ENCODE results near the gene SHROOM1.

The SHROOM1 gene

GRCh38 chr5:132827943-132828673, 2.3 kb downstream of the SHROOM1 start:
- H3K27ac ChIP-seq: no peak overlapping the region
- H3K4me3 ChIP-seq: no peak overlapping the region

GRCh38 chr5:132826424-132827082, 3.9 kb downstream of the SHROOM1 start:
- no peak overlapping the region for H3K27ac ChIP-seq

DNA sequence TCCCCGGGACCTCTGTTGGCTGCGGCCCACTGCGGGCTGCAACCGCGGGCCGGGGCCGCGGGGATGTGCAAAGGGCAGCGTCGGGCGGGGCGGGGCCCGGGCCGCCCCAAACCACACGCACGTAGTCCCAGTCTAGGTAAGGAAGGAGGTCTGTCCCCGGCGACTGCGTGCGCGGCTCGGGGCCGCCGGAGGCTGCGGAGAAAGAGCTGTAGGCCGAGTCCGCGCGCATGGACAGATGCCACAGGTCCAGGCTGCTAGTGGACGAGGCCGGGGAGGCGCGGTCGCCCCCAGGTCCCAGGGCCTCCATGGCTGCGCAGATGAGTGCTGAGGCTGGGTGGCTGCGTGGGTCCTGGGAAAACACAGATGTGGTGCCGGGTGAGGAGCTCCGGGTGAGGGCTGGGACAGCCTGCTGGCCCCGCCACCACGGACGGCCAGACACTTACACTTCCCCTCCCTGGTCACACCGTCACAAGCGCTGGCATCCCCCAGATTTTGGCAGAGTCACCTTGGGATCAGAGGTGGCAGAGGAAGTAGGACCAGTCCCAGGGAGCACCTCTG, 4.5 kb downstream of the SHROOM1 start:
- Histone ChIP-seq H3K27ac (peak overlapping the region in 1 of 21 experiments; percentile 34), H3K4me3 (peak overlapping the region in 5 of 7 experiments; percentile 19 to 33 (median 27))

More at GRCh38 chr5:132826424-132827082, 3.9 kb downstream of the SHROOM1 start:
- no peak overlapping the region for H3K4me3 ChIP-seq

- Histone ChIP-seq H3K27ac (peak overlapping the region in 1 of 21 experiments; percentile 34), H3K4me3 (peak overlapping the region in 6 of 7 experiments; percentile 16 to 33 (median 27))
These were observed 5.2 kb downstream of the SHROOM1 start for GRCh38 chr5:132825033-132825833.

GRCh38 chr5:132824426-132824825, 6.0 kb downstream of the SHROOM1 start:
- Histone ChIP-seq H3K4me3 (no peak overlapping the region), H3K27ac (no peak overlapping the region)

GRCh38 chr5:132823481-132824050, 6.9 kb downstream of the SHROOM1 start:
- Histone ChIP-seq H3K4me3 (peak overlapping the region in 2 of 7 experiments; percentile 5 to 19), H3K27ac (no peak overlapping the region)

GRCh38 chr5:132822650-132823480, 7.6 kb downstream of the SHROOM1 start:
- Histone ChIP-seq H3K4me3 (peak overlapping the region in 4 of 7 experiments; percentile 5 to 22 (median 18)), H3K27ac (no peak overlapping the region)

DNA sequence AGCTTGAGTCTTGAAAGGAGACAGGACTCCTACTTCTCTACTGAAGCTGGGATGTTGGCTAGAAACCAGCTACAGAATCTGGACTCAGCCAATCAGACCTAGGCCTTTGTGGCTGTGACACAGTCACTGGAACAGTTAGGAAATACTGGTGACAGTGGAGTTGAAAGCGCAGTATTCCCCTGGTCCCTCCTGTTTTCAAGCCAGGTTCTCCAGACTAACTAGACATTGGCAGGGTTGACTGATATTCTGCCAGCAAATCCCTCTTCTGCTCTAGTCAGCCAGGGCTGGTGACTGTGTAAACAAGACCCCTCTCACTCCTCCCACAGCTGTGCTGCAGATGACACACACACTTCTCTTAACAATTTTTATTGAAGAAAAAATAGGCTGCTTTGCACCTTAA, 8.7 kb downstream of the SHROOM1 start:
- Histone ChIP-seq H3K4me3 (no peak overlapping the region), H3K27ac (peak overlapping the region in 1 of 21 experiments; percentile 57)

- H3K27ac ChIP-seq: peak overlapping the region in 1 of 21 experiments; percentile 57
- no peak overlapping the region for H3K4me3 ChIP-seq
These were observed 9.1 kb downstream of the SHROOM1 start for GRCh38 chr5:132821350-132821749.

DNA sequence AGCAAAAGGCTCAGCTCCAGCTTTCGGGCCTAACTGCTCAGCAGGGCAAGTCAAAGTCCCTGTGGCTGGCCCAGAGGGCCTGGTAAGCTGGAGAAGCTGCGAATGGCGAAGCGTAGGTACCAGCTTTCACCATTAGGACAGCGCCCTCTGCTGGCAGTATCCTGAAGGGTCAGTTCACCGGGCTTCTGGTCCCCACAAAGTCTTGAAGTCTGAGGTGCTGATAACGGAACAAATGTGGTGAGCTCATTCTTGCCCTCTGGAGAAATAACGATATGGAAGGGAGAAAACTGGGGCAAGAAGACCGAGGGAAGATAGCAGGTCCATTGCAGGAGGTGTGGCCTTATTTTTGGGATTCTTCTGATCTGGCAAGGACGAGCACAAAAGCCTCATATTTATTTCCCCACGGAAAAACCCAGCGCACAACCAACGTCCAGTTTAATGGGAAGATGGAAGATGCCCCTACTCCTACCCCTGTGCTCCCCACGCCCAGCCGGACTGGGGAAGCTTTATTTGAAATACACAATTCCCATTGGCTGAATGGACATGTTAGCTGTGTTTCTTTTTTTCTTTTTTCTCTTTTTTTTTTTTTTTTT, 10.2 kb downstream of the SHROOM1 start:
- H3K4me3 ChIP-seq: peak overlapping the region in 1 of 7 experiments; percentile 25
- H3K27ac ChIP-seq: no peak overlapping the region

DNA sequence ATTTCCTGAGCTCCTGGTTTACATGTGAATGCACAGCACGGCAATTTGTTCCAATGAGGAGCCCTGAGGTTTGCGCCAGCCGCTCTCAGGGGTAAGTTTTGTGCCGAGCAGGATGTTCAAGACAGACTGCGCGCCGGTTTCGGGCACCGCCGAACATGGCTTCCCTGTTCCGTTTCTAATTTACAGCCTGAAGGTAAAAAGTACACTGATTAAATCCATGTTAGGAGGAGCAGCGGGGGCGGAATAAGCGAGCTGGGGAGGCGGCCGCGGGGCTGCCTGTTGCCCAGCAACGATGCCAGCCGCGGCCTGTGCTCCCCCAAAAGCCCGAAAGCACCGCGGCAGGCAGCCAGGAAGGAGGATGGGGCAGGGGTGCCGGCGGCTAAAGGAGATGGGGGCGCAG, 11.0 kb downstream of the SHROOM1 start:
- Histone ChIP-seq H3K27ac (no peak overlapping the region), H3K4me3 (peak overlapping the region in 2 of 7 experiments; percentile 20 to 25)

DNA sequence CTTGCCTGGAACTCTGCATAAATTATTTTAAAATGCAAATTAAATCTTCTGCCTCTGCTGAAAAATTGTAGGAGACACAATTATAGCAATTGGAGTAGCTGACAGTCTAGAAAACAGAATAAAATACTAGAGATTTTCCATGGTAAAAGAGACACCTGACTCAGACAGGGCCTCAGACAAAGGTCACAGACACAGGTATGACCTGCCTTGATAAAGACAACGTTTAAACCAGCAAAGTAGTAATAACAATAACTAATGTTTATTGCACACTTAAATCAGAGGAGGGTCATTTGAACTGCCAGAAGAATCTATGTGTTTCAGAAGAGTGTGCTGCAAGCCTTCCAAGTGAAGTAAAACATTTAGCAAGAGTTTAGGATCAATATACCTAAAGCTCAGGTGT, 13.4 kb downstream of the SHROOM1 start:
- Histone ChIP-seq H3K27ac (no peak overlapping the region), H3K4me3 (no peak overlapping the region)

GRCh38 chr5:132816554-132816953, 13.9 kb downstream of the SHROOM1 start:
- no peak overlapping the region for H3K4me3 ChIP-seq
- H3K27ac ChIP-seq: no peak overlapping the region

DNA sequence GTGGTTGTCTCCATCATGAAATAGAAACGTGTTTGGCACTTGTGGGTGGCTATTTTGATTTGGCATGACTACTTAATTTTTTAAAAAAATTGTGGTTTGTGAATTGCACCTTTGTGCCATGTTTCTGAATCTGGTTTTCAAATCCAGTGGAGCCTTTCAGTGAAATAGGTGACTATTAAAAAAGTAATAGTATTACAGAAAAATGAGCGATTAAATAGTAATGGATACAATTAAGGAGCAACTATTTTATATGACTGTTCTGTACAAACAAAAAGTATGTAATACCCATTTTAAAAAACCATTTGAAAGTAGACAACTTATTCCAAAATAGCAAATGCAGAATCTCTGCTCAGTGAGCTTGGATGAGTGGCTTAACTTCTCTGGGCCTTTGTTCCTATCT, 14.4 kb downstream of the SHROOM1 start:
- Histone ChIP-seq H3K27ac (no peak overlapping the region), H3K4me3 (no peak overlapping the region)

DNA sequence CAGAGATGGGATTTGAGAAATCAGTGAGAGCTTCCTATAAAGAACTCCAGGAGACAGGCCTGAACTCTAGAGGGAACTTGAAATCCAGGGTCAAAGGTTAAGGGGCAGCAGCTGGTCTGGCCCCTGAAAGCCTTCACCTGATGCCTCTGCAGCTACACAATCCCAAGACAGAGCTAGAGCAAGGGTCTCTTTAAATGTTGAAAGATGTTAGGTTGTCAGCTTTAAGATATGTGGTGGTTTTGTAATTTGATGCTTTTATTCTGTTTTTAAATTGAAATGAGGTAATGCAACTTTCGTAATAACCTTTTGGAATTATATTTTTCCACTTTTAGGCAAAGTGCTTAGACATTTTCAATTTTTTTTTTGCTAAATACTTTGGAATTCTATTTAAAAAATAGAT, 15.0 kb downstream of the SHROOM1 start:
- H3K27ac ChIP-seq: no peak overlapping the region
- H3K4me3 ChIP-seq: no peak overlapping the region

- H3K27ac ChIP-seq: no peak overlapping the region
These were observed 15.7 kb downstream of the SHROOM1 start for GRCh38 chr5:132814503-132815294.

GRCh38 chr5:132813599-132814502, 16.6 kb downstream of the SHROOM1 start:
- H3K4me3 ChIP-seq: peak overlapping the region; percentile 1 to 34 (median 23)
- no peak overlapping the region for H3K27ac ChIP-seq

More at GRCh38 chr5:132814503-132815294, 15.7 kb downstream of the SHROOM1 start:
- H3K4me3 ChIP-seq: peak overlapping the region in 1 of 7 experiments; percentile 30

Measured in skin epidermis (tissue), 12 donors.